Activated CD4-positive, alpha-beta T cell treated with anti-CD3 and anti-CD28 coated beads for 1 hour (primary cell): Measurements from ENCODE around the gene SLC36A1.
"Not testable (repeated sequence)": the region's sequence is repeated elsewhere in the genome, so short reads cannot be mapped to it uniquely, and the experiment has no call there.

Experiments
- DNase-seq: peaks from one replicate; pipeline ENCODE4 v3.0.0-alpha.2; 2020

SLC36A1 gene

GRCh38 chr5:151447174-151448037 is at the start of gene SLC36A1:
SLC36A1 (plus strand) TSS chr5:151447603; CDS start chr5:151458793, 11,190 bp downstream.
- DNase-seq = peak; percentile 88

GRCh38 chr5:151405334-151406160 is 41.9 kb upstream of the SLC36A1 start:
- no peak for DNase-seq

GRCh38 chr5:151406322-151406947 is 41.0 kb upstream of the SLC36A1 start:
- no peak for DNase-seq

- no peak for DNase-seq
Measured at GRCh38 chr5:151408591-151409230, 38.7 kb upstream of the SLC36A1 start.

- DNase-seq = no peak
Measured at GRCh38 chr5:151413800-151414199, 33.6 kb upstream of the SLC36A1 start.

- no peak for DNase-seq
Measured at GRCh38 chr5:151414536-151414935, 32.9 kb upstream of the SLC36A1 start.

- no peak for DNase-seq
Measured at GRCh38 chr5:151417712-151418111, 29.7 kb upstream of the SLC36A1 start.

- DNase-seq = no peak
Measured at GRCh38 chr5:151420127-151420526, 27.3 kb upstream of the SLC36A1 start.

- DNase-seq = no peak
Measured at GRCh38 chr5:151424892-151425523, 22.4 kb upstream of the SLC36A1 start.

- not testable (repeated sequence) for DNase-seq
Measured at GRCh38 chr5:151426347-151426746, 21.1 kb upstream of the SLC36A1 start.

GRCh38 chr5:151427258-151427657 is 20.1 kb upstream of the SLC36A1 start:
- no peak for DNase-seq

GRCh38 chr5:151430731-151431130 is 16.7 kb upstream of the SLC36A1 start:
- DNase-seq = no peak

GRCh38 chr5:151431666-151432065 is 15.7 kb upstream of the SLC36A1 start:
- DNase-seq = no peak

GRCh38 chr5:151432210-151432609 is 15.2 kb upstream of the SLC36A1 start:
- DNase-seq = no peak

GRCh38 chr5:151434570-151435237 is 12.7 kb upstream of the SLC36A1 start:
- DNase-seq = no peak

GRCh38 chr5:151448038-151448985 is 909 bp downstream of the SLC36A1 start:
- DNase-seq = peak; percentile 11

GRCh38 chr5:151449297-151449696 is 1.9 kb downstream of the SLC36A1 start:
- no peak for DNase-seq

GRCh38 chr5:151449839-151450238 is 2.4 kb downstream of the SLC36A1 start:
- no peak for DNase-seq

- no peak for DNase-seq
Measured at GRCh38 chr5:151450605-151451004, 3.2 kb downstream of the SLC36A1 start.
